H1 (cell line): Measurements from ENCODE around the gene ANKRD40CL.

Experiments
- ATF2 ChIP-seq: IDR thresholded peaks from 2 replicates; pipeline ENCODE4 v1.6.1; 2012; ENCODE audit warnings: low read length, inconsistent platforms
- CHD1 ChIP-seq: IDR thresholded peaks from 2 replicates; pipeline ENCODE4 v1.6.1; 2012; ENCODE audit warnings: low read depth, low read length, improper control_type of control experiment
- CREB1 ChIP-seq: IDR thresholded peaks from 2 replicates; pipeline ENCODE4 v1.6.1; 2012; ENCODE audit warnings: inconsistent platforms
- CTCF ChIP-seq, 3 experiments: IDR thresholded peaks; 1 replicate in 2 of 3; 2 replicates in 1 of 3; pipeline versions ENCODE4 v1.5.1 to v1.6.1; 2011; ENCODE audit warnings: low read length in 3 of 3, mild to moderate bottlenecking in 3 of 3, inconsistent platforms in 2 of 3, low read depth in 1 of 3, moderate library complexity in 1 of 3; ENCODE audit not compliant: insufficient read depth in 1 of 3; ENCODE audit errors: control extremely low read depth in 1 of 3
- EZH2 ChIP-seq: fragments of 200-600 bp; sonication (generic); IDR thresholded peaks from 2 replicates; pipeline ENCODE4 v1.7.1; 2012; ENCODE audit warnings: low read depth, mild to moderate bottlenecking, moderate library complexity, low read length, inconsistent platforms; ENCODE audit not compliant: severe bottlenecking
- FOSL1 ChIP-seq: IDR thresholded peaks from 2 replicates; pipeline ENCODE4 v1.6.1; 2011; ENCODE audit warnings: mild to moderate bottlenecking, low read depth, low read length, moderate library complexity; ENCODE audit not compliant: insufficient read depth
- PHF8 ChIP-seq: fragments of 200-600 bp; sonication (generic); conservative IDR thresholded peaks from 2 replicates; pipeline ENCODE4 v1.7.1; 2012; ENCODE audit warnings: low read depth, mild to moderate bottlenecking, inconsistent platforms, low read length, moderate library complexity
- POLR2A ChIP-seq, 2 experiments: IDR thresholded peaks; 1 replicate in 1 of 2; 2 replicates in 1 of 2; pipeline ENCODE4 v1.6.1; 2011; ENCODE audit warnings: low read depth in 2 of 2, low read length in 2 of 2, mild to moderate bottlenecking in 2 of 2; ENCODE audit errors: control extremely low read depth in 1 of 2
- SIX5 ChIP-seq: IDR thresholded peaks from 2 replicates; pipeline ENCODE4 v1.6.1; 2011; ENCODE audit warnings: mild to moderate bottlenecking, low read depth, low read length
- TF ChIP-seq, protein P1 (sequence below): IDR thresholded peaks from 2 replicates; pipeline ENCODE4 v1.6.1; 2012; ENCODE audit warnings: inconsistent platforms

GRCh38 chr17:50806141-50806643 is 38.9 kb upstream of the ANKRD40CL start:
- no peak for TF ChIP-seq EZH2
- peak; percentile 54 to 61 (median 58) for TF ChIP-seq CTCF (IDR thresholded peaks at IDR 0.05; ENCODE audit: control extremely low read depth in 1 of 3, insufficient read depth in 1 of 3, low read depth in 1 of 3, low read length in 3 of 3)
- TF ChIP-seq, protein P1, sequence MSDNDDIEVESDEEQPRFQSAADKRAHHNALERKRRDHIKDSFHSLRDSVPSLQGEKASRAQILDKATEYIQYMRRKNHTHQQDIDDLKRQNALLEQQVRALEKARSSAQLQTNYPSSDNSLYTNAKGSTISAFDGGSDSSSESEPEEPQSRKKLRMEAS = no peak
- TF ChIP-seq CHD1 = no peak
- TF ChIP-seq CREB1 = no peak
- no peak for TF ChIP-seq SIX5
- TF ChIP-seq ATF2 = no peak
- no peak for TF ChIP-seq POLR2A (IDR thresholded peaks at IDR 0.05; ENCODE audit: control extremely low read depth in 1 of 2, low read depth in 2 of 2, low read length in 2 of 2)
- TF ChIP-seq PHF8 = no peak
- TF ChIP-seq FOSL1 = no peak
